Measurements from ENCODE around the gene DNM3.

DNA sequence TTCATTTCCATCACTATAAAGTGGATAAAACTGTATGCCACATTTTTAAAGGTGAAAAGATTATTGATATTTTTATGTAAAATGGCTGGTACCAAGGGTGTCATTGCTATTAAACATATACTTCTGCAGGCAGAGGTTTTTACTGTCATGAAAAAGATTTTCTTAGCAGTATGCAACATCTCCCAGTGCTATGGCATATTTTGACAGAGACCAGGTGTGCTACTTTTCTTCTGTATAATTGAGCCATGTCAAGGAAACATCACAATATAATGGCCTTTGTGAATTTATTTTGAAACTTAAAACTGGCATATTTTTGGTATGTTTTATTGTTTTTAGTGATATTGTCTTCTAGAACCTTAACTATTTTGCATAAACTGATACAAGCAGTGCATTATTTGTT lies 362.6 kb downstream of the DNM3 start:
- TF ChIP-seq JUND (IDR thresholded peaks at IDR 0.05; ENCODE audit: borderline replicate concordance, low read depth, low read length) (no peak), JUND (tag; IDR thresholded peaks at IDR 0.05; ENCODE audit: borderline replicate concordance, low read depth, low read length) (no peak)
- TF ChIP-seq, protein P1, sequence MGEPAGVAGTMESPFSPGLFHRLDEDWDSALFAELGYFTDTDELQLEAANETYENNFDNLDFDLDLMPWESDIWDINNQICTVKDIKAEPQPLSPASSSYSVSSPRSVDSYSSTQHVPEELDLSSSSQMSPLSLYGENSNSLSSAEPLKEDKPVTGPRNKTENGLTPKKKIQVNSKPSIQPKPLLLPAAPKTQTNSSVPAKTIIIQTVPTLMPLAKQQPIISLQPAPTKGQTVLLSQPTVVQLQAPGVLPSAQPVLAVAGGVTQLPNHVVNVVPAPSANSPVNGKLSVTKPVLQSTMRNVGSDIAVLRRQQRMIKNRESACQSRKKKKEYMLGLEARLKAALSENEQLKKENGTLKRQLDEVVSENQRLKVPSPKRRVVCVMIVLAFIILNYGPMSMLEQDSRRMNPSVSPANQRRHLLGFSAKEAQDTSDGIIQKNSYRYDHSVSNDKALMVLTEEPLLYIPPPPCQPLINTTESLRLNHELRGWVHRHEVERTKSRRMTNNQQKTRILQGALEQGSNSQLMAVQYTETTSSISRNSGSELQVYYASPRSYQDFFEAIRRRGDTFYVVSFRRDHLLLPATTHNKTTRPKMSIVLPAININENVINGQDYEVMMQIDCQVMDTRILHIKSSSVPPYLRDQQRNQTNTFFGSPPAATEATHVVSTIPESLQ (CRISPR knock-in tag; IDR thresholded peaks at IDR 0.05) = no peak
